ENCODE results near the gene MARS1. TPM values are rescaled to one million over a fixed set of nuclear protein-coding genes. Genes with fewer than 3 reads are reported as not detected.

MARS1 gene
- total RNA-seq, 3 donors from 2014 or later (not counting 1 experiment from before 2014, with no cell fraction given), result 200 to 237 (median 218) TPM

DNA sequence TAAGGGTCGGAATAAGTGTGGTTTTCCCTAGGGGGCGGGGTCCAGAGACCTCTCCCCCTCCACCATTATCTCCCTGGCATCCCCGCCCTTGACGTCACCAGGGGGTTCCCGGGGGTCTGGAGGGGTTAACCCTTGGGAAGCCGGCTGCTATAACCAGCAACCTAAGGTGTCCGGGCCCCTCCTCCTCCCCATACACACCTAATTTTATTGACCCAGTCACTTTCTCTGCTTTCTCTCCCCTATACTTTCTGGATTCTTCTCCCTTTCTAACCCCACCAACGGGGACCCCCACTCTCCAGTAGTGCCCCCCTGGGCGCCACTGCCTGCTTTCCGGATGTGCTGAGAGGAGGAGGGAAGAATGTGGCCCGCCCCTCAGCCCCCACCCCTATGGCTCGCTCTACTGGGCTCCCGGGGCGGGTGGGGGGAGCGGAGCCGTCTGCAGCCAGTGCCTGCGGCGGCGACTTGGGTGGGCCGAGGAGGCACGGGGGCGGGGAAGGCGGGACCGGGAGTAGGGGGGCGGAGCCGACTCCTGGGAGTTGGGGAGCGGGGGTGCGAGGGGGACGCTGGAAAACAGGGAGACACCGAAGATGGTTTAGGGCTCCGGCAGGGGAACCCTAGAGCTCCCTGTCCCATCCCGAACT is 26.5 kb upstream of the MARS1 start:
- Histone ChIP-seq H3K36me3 (ENCODE audit: control insufficient read depth, insufficient read depth, low read length) (no peaks in the 10 kb centered on the region), H3K4me1 (ENCODE audit: control insufficient read depth, insufficient read depth, low read length) (peaks cover 47% of the 10 kb centered on the region), H3K27me3 (ENCODE audit: control insufficient read depth, insufficient read depth, low read length) (peaks cover 6% of the 10 kb centered on the region), H3K9me3 (ENCODE audit: control insufficient read depth, insufficient read depth, low read length) (no peaks in the 10 kb centered on the region), H3K27ac (ENCODE audit: low read length) (no peak overlapping the region), H3K4me3 (ENCODE audit: low read length) (peak overlapping the region; percentile 34)
- DNase-seq (peak in 1 of 2 donors; percentile 52), ATAC-seq (no peak)
- H3K27me3 Mint-ChIP-seq (ENCODE audit: low read depth in 2 of 2), result peaks cover 0 to 15% of the 10 kb centered on the region in 2 donors
- no peaks in the 10 kb centered on the region for H3K36me3 Mint-ChIP-seq
- H3K4me3 Mint-ChIP-seq, result peak overlapping the region; percentile 93
- H3K27ac Mint-ChIP-seq, result peak overlapping the region in 1 of 2 donors; percentile 96
- intact Hi-C loops (cut with micrococcal nuclease), result no loop called here
- H3K4me1 Mint-ChIP-seq, result peaks cover 54 to 58% of the 10 kb centered on the region in 2 donors
- TF ChIP-seq CTCF (IDR thresholded peaks at IDR 0.05), result no peak
- under 1% methylated on average over 26 of the region's 32 CpGs for WGBS (ENCODE audit: insufficient coverage)
- no peaks in the 10 kb centered on the region for H3K9me3 Mint-ChIP-seq

DNA sequence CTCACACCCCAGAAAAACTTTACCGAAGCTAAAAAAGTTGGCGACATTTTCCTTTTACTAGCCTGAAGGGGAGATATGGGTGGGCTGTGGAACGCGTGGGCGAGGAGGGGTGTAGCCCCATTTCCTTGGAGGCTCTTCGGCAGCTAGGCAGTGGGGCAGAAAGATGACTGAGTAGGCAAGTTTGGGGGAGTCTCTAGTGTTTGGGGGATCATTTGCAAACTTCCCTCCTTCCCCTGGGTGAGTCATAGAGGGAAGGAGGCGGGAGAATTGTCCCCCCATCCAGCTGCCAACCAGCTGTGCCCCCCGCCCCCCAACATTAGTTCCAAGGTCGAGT is 26.0 kb upstream of the MARS1 start:
- TF ChIP-seq CTCF (IDR thresholded peaks at IDR 0.05), result no peak
- H3K27ac ChIP-seq (ENCODE audit: low read length), result no peak overlapping the region
- H3K4me1 Mint-ChIP-seq, result peaks cover 54 to 58% of the 10 kb centered on the region in 2 donors

GRCh38 chr12:57462251-57462911 is 25.5 kb upstream of the MARS1 start:
- Histone ChIP-seq H3K4me1 (ENCODE audit: control insufficient read depth, insufficient read depth, low read length) (peaks cover 47% of the 10 kb centered on the region), H3K4me3 (ENCODE audit: low read length) (peak overlapping the region; percentile 34), H3K27ac (ENCODE audit: low read length) (no peak overlapping the region), H3K36me3 (ENCODE audit: control insufficient read depth, insufficient read depth, low read length) (no peaks in the 10 kb centered on the region), H3K9me3 (ENCODE audit: control insufficient read depth, insufficient read depth, low read length) (no peaks in the 10 kb centered on the region), H3K27me3 (ENCODE audit: control insufficient read depth, insufficient read depth, low read length) (peaks cover 6% of the 10 kb centered on the region)
- Mint-ChIP-seq H3K4me1 (peaks cover 59 to 63% of the 10 kb centered on the region in 2 donors), H3K27ac (peak overlapping the region; percentile 76 to 96), H3K4me3 (peak overlapping the region; percentile 93), H3K9me3 (no peaks in the 10 kb centered on the region), H3K36me3 (no peaks in the 10 kb centered on the region), H3K27me3 (ENCODE audit: low read depth in 2 of 2) (peaks cover 0 to 15% of the 10 kb centered on the region in 2 donors)
- peak; percentile 93 for TF ChIP-seq CTCF (IDR thresholded peaks at IDR 0.05)
- intact Hi-C loops (cut with micrococcal nuclease), result loop anchor here (2.0 kb wide), 1 partner anchor 14 kb away; no protein-coding TSS in a partner anchor
- WGBS (ENCODE audit: insufficient coverage), result under 1% methylated on average over 25 of the region's 28 CpGs
- DNase-seq, result peak; percentile 80 to 95
- ATAC-seq, result peak; percentile 66 to 83 (median 66)

More for the DNA sequence above, 26.0 kb upstream of the MARS1 start:
- Mint-ChIP-seq H3K4me3 (peak overlapping the region; percentile 93), H3K9me3 (no peaks in the 10 kb centered on the region), H3K36me3 (no peaks in the 10 kb centered on the region), H3K27me3 (ENCODE audit: low read depth in 2 of 2) (peaks cover 0 to 15% of the 10 kb centered on the region in 2 donors), H3K27ac (peak overlapping the region; percentile 76 to 96)
- 5% methylated on average over 6 of the region's 9 CpGs for WGBS (ENCODE audit: insufficient coverage)
- ATAC-seq, result no peak
- intact Hi-C loops (cut with micrococcal nuclease), result loop anchor here (2.0 kb wide), 1 partner anchor 15 kb away; no protein-coding TSS in a partner anchor
- Histone ChIP-seq H3K27me3 (ENCODE audit: control insufficient read depth, insufficient read depth, low read length) (peaks cover 6% of the 10 kb centered on the region), H3K4me1 (ENCODE audit: control insufficient read depth, insufficient read depth, low read length) (peaks cover 47% of the 10 kb centered on the region), H3K9me3 (ENCODE audit: control insufficient read depth, insufficient read depth, low read length) (no peaks in the 10 kb centered on the region), H3K4me3 (ENCODE audit: low read length) (peak overlapping the region; percentile 34), H3K36me3 (ENCODE audit: control insufficient read depth, insufficient read depth, low read length) (no peaks in the 10 kb centered on the region)
- DNase-seq, result peak in 1 of 2 donors; percentile 56
